ENCODE results near the gene MAOA. TPM values are rescaled to one million over a fixed set of nuclear protein-coding genes. Genes with fewer than 3 reads are reported as not detected.

Gene MAOA
- total and polyA plus RNA-seq, 9 of the 15 experiments (the other 6 are each of a cell fraction or from before 2014, with no cell fraction given): 0.68 to 2.7 (median 1.9) TPM

DNA sequence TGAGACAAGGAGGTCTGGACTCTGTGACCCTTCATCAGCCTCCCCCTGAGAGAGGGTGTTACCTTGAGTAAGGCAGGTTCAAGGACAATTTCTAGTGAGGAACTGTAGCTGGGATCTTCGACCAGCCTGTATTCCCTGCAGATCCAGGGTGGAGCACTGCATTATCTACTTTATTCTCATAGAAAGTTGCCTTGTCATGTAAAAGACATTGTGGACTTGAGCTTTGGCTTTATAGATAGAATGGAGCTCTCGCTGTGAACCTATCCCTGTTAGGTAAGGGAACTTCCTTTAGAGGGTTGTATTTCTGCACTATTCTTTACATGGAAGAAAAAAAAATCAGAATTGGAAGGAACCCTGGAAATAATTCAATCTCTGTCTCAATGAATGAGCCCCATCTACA lies 91.4 kb downstream of the MAOA start:
- POLR2A ChIA-PET: no interaction called here
- intact Hi-C loops (cut with micrococcal nuclease) (no loop called here), in situ Hi-C loops (cut with MboI) (loop anchor here (10.0 kb wide), 1 partner anchor 183 kb away; no protein-coding TSS in a partner anchor)
- no peak for ATAC-seq
- Histone ChIP-seq H3K9ac (ENCODE audit: insufficient read depth in 1 of 2, low read depth in 2 of 2, low read length in 2 of 2) (no peak overlapping the region), H2AFZ (ENCODE audit: low read depth, low read length) (no peak overlapping the region), H3K27me3 (ENCODE audit: control insufficient read depth in 2 of 2, insufficient read depth in 2 of 2, low read length in 2 of 2) (no peaks in the 10 kb centered on the region), H3K27ac (ENCODE audit: extremely low read depth, low read depth, low read length) (no peak overlapping the region), H3K4me1 (replicated peaks in 1 of 2; ENCODE audit: control insufficient read depth in 2 of 2, insufficient read depth in 2 of 2, low read length in 2 of 2) (no peaks in the 10 kb centered on the region), H3K4me3 (no peak overlapping the region), H3K9me3 (replicated peaks; ENCODE audit: control insufficient read depth, insufficient read depth, low read depth, low read length) (no peaks in the 10 kb centered on the region), H3K9me1 (ENCODE audit: control insufficient read depth, insufficient read depth, low read length) (no peaks in the 10 kb centered on the region), H4K20me1 (replicated peaks; ENCODE audit: control insufficient read depth, insufficient read depth, low read length) (no peaks in the 10 kb centered on the region), H3K4me2 (ENCODE audit: insufficient read depth, low read length) (no peak overlapping the region), H3K79me2 (ENCODE audit: control insufficient read depth, insufficient read depth, low read length) (no peaks in the 10 kb centered on the region), H3K36me3 (ENCODE audit: control insufficient read depth, insufficient read depth, low read length) (no peaks in the 10 kb centered on the region)
- FAIRE-seq: no peak
- CTCF ChIA-PET (ENCODE audit: low intra/inter-chr PET ratio): no interaction called here
- no peak for DNase-seq (ENCODE audit: extremely low read depth in 1 of 4, low spot score in 3 of 4)
- WGBS (ENCODE audit: insufficient coverage, low coverage, missing lambda C conversion rate): 0% methylated on average over 2 of the region's 2 CpGs
- no TSS peak for BruUV-seq (replicated peaks)
- no peak for TF ChIP-seq NR3C1 (CRISPR knock-in tag; IDR thresholded peaks at IDR 0.05)
- no peak for TF ChIP-seq ZNF76 (CRISPR knock-in tag; IDR thresholded peaks at IDR 0.05; ENCODE audit: borderline replicate concordance)
- TF ChIP-seq ZNF639 (CRISPR knock-in tag; conservative IDR thresholded peaks at IDR 0.05 in 1 of 2, IDR thresholded peaks at IDR 0.05 in 1 of 2): no peak
- TF ChIP-seq ZBTB8A (IDR thresholded peaks at IDR 0.05; ENCODE audit: partially characterized antibody): no peak
- no peak for TF ChIP-seq CEBPG (CRISPR knock-in tag; IDR thresholded peaks at IDR 0.05)
- no peak for TF ChIP-seq CEBPG (tag; conservative IDR thresholded peaks at IDR 0.05 in 1 of 2, IDR thresholded peaks at IDR 0.05 in 1 of 2)
- TF ChIP-seq SMAD1 (IDR thresholded peaks at IDR 0.05; ENCODE audit: low read depth, low read length, partially characterized antibody): no peak
- no peak for TF ChIP-seq KLF16 (IDR thresholded peaks at IDR 0.05)
- TF ChIP-seq ZNF311 (CRISPR knock-in tag; IDR thresholded peaks at IDR 0.05): no peak
- TF ChIP-seq EZH2 (IDR thresholded peaks at IDR 0.05; ENCODE audit: borderline replicate concordance, low read depth, low read length): no peak
- no peak for TF ChIP-seq RAD21 (CRISPR knock-in tag; conservative IDR thresholded peaks at IDR 0.05 in 1 of 2, IDR thresholded peaks at IDR 0.05 in 1 of 2)
- no peak for TF ChIP-seq ZFP1 (CRISPR knock-in tag; IDR thresholded peaks at IDR 0.05)
- no peak for TF ChIP-seq E2F3 (CRISPR knock-in tag; IDR thresholded peaks at IDR 0.05)
- no peak for TF ChIP-seq ZMIZ1 (IDR thresholded peaks at IDR 0.05; ENCODE audit: low read depth in 2 of 2, low read length in 2 of 2)
- TF ChIP-seq RFX7 (CRISPR knock-in tag; IDR thresholded peaks at IDR 0.05): no peak
- TF ChIP-seq ZNF766 (CRISPR knock-in tag; conservative IDR thresholded peaks at IDR 0.05): no peak
- TF ChIP-seq, protein P1, sequence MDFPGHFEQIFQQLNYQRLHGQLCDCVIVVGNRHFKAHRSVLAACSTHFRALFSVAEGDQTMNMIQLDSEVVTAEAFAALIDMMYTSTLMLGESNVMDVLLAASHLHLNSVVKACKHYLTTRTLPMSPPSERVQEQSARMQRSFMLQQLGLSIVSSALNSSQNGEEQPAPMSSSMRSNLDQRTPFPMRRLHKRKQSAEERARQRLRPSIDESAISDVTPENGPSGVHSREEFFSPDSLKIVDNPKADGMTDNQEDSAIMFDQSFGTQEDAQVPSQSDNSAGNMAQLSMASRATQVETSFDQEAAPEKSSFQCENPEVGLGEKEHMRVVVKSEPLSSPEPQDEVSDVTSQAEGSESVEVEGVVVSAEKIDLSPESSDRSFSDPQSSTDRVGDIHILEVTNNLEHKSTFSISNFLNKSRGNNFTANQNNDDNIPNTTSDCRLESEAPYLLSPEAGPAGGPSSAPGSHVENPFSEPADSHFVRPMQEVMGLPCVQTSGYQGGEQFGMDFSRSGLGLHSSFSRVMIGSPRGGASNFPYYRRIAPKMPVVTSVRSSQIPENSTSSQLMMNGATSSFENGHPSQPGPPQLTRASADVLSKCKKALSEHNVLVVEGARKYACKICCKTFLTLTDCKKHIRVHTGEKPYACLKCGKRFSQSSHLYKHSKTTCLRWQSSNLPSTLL (IDR thresholded peaks at IDR 0.05): no peak
